HEK293 (cell line): ENCODE results near the gene RNF182.

Experiments used
- EGR2 ChIP-seq: fragments of 450-650 bp; formaldehyde crosslinking; IDR thresholded peaks from 2 replicates; pipeline ENCODE4 v1.5.1; 2016; ENCODE audit warnings: low read depth, missing biosample characterization, missing genetic modification characterization
- GLIS1 ChIP-seq: fragments of 450-650 bp; formaldehyde crosslinking; IDR thresholded peaks from 2 replicates; pipeline ENCODE4 v1.5.1; 2016; ENCODE audit warnings: missing biosample characterization, missing genetic modification characterization
- HOXC10 ChIP-seq: sonication (generic); formaldehyde crosslinking; IDR thresholded peaks from 2 replicates; pipeline ENCODE4 v1.8.1; 2023; ENCODE audit warnings: mild to moderate bottlenecking, missing genetic modification reagents
- IKZF3 ChIP-seq: fragments of 450-650 bp; IDR thresholded peaks from 2 replicates; pipeline ENCODE4 v1.5.0; 2018; ENCODE audit warnings: missing biosample characterization, mild to moderate bottlenecking, missing genetic modification characterization, moderate library complexity
- KLF7 ChIP-seq: fragments of 450-650 bp; formaldehyde crosslinking; IDR thresholded peaks from 2 replicates; pipeline ENCODE4 v1.5.1; 2016; ENCODE audit warnings: missing biosample characterization, missing genetic modification characterization, borderline replicate concordance
- PRDM1 ChIP-seq: fragments of 450-650 bp; formaldehyde crosslinking; IDR thresholded peaks from 2 replicates; pipeline ENCODE4; 2016; ENCODE audit warnings: missing biosample characterization, missing genetic modification characterization
- REPIN1 ChIP-seq: fragments of 450-650 bp; formaldehyde crosslinking; IDR thresholded peaks from 2 replicates; pipeline ENCODE4 v1.5.1; 2017; ENCODE audit warnings: missing biosample characterization, missing genetic modification characterization, low read depth
- TRIM28 ChIP-seq: IDR thresholded peaks from 2 replicates; pipeline ENCODE4 v1.6.1; 2011; ENCODE audit warnings: low read length, control low read depth, borderline replicate concordance
- ZBTB48 ChIP-seq: fragments of 450-650 bp; formaldehyde crosslinking; IDR thresholded peaks from 2 replicates; pipeline ENCODE4 v1.5.1; 2016; ENCODE audit warnings: missing biosample characterization, missing genetic modification characterization
- ZNF157 ChIP-seq: fragments of 450-650 bp; formaldehyde crosslinking; IDR thresholded peaks from 2 replicates; pipeline ENCODE4 v1.5.1; 2016; ENCODE audit warnings: missing biosample characterization, missing genetic modification characterization
- ZNF335 ChIP-seq: fragments of 450-650 bp; formaldehyde crosslinking; conservative IDR thresholded peaks from 2 replicates; pipeline ENCODE4 v1.5.1; 2016; ENCODE audit warnings: missing biosample characterization, missing genetic modification characterization
- ZNF596 ChIP-seq: fragments of 450-650 bp; IDR thresholded peaks from 2 replicates; pipeline ENCODE4 v1.5.0; 2018; ENCODE audit warnings: missing biosample characterization, mild to moderate bottlenecking, missing genetic modification characterization, moderate library complexity
- ZNF600 ChIP-seq: fragments of 450-650 bp; formaldehyde crosslinking; IDR thresholded peaks from 2 replicates; pipeline ENCODE4 v1.5.1; 2016; ENCODE audit warnings: missing biosample characterization, missing genetic modification characterization
- ZNF654 ChIP-seq: fragments of 450-650 bp; formaldehyde crosslinking; IDR thresholded peaks from 2 replicates; pipeline ENCODE4 v1.5.1; 2016; ENCODE audit warnings: low read depth, missing biosample characterization, missing genetic modification characterization
- ZNF792 ChIP-seq: fragments of 450-650 bp; formaldehyde crosslinking; IDR thresholded peaks from 2 replicates; pipeline ENCODE4 v1.5.1; 2016; ENCODE audit warnings: missing biosample characterization, missing genetic modification characterization
- TF ChIP-seq, protein P1 (sequence below): fragments of 450-650 bp; formaldehyde crosslinking; IDR thresholded peaks from 2 replicates; pipeline ENCODE4 v1.5.1; 2016; ENCODE audit warnings: missing biosample characterization, missing genetic modification characterization
- TF ChIP-seq, protein P2 (sequence below): fragments of 450-650 bp; IDR thresholded peaks from 2 replicates; pipeline ENCODE4 v1.5.1; 2018; ENCODE audit warnings: missing biosample characterization, mild to moderate bottlenecking, missing genetic modification characterization
- TF ChIP-seq, protein P3 (sequence below): fragments of 450-650 bp; formaldehyde crosslinking; IDR thresholded peaks from 2 replicates; pipeline ENCODE4 v1.5.1; 2017; ENCODE audit warnings: missing biosample characterization, mild to moderate bottlenecking, missing genetic modification characterization, moderate library complexity
- TF ChIP-seq, protein P4 (sequence below): fragments of 450-650 bp; formaldehyde crosslinking; IDR thresholded peaks from 2 replicates; pipeline ENCODE4 v1.5.1; 2017; ENCODE audit warnings: missing biosample characterization, missing genetic modification characterization
- TF ChIP-seq, protein P5 (sequence below): fragments of 450-650 bp; formaldehyde crosslinking; conservative IDR thresholded peaks from 2 replicates; pipeline ENCODE4 v1.5.1; 2016; ENCODE audit warnings: low read depth, missing biosample characterization, missing genetic modification characterization
- TF ChIP-seq, protein P6 (sequence below): fragments of 450-650 bp; formaldehyde crosslinking; IDR thresholded peaks from 2 replicates; pipeline ENCODE4 v1.5.1; 2016; ENCODE audit warnings: missing biosample characterization, missing genetic modification characterization

The RNF182 gene

DNA sequence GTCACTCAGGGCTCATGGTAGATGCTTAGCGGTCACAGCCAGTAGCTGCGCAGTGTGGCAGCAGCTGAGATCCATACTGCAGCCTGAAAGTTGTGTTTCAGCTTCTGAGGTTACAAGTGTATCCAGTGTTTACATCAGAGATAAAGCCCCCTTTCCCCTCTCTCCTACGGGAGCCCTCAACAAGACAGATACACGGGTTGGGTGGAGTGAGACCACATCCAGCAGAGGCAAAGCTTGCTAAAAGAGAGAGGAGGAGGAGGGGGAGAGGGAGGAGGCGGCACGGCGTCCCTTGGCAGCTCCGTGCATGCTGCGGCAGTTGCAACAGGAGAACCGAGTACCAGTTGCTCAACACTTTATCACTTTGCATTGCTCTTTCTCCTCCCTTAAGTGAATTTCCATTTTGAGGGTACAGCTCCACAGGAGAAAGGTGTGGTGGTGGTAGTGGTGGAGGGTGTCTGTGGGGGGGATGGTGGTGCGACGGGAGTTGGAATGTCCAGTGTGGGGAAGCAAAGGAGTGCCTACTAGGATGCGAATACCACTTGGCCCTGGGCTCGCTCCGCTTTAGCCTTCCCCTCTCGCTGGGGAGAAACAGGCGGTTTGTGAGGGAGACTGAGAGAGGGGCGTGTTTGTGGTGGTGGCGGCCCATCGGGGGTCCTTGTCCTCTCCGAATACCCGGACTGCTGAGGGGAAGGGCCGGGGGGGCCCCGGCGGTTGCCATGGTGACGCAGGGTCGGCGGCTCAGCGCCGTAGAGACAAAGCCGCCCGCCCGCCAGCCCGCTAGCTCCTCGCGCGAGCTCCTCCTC, 405 bp upstream of the RNF182 start (continued):
- no peak for TF ChIP-seq ZNF654
- TF ChIP-seq ZNF596 (tag by site-specific recombination) = peak; percentile 24; the same call in 1 of the 2 replicates
- TF ChIP-seq REPIN1 (tag by site-specific recombination) = 0 out of 2 replicates have a peak, but pooled peaks have one; percentile 82
- TF ChIP-seq, protein P1, sequence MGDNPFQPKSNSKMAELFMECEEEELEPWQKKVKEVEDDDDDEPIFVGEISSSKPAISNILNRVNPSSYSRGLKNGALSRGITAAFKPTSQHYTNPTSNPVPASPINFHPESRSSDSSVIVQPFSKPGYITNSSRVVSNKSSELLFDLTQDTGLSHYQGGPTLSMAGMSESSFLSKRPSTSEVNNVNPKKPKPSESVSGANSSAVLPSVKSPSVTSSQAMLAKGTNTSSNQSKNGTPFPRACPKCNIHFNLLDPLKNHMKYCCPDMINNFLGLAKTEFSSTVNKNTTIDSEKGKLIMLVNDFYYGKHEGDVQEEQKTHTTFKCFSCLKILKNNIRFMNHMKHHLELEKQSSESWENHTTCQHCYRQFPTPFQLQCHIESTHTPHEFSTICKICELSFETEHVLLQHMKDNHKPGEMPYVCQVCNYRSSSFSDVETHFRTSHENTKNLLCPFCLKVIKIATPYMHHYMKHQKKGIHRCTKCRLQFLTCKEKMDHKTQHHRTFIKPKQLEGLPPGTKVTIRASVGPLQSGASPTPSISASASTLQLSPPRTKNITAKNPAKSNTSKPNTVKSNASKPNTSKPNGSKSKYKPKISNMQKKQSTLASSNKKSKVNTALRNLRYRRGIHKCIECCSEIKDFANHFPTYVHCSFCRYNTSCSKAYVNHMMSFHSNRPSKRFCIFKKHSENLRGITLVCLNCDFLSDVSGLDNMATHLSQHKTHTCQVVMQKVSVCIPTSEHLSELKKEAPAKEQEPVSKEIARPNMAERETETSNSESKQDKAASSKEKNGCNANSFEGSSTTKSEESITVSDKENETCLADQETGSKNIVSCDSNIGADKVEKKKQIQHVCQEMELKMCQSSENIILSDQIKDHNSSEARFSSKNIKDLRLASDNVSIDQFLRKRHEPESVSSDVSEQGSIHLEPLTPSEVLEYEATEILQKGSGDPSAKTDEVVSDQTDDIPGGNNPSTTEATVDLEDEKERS = no peak
- TF ChIP-seq IKZF3 (tag by site-specific recombination) = peak; percentile 21; the same call in 1 of the 2 replicates
- TF ChIP-seq HOXC10 (CRISPR knock-in tag) = no peak
- TF ChIP-seq ZBTB48 = peak; percentile 91
- TF ChIP-seq, protein P2, sequence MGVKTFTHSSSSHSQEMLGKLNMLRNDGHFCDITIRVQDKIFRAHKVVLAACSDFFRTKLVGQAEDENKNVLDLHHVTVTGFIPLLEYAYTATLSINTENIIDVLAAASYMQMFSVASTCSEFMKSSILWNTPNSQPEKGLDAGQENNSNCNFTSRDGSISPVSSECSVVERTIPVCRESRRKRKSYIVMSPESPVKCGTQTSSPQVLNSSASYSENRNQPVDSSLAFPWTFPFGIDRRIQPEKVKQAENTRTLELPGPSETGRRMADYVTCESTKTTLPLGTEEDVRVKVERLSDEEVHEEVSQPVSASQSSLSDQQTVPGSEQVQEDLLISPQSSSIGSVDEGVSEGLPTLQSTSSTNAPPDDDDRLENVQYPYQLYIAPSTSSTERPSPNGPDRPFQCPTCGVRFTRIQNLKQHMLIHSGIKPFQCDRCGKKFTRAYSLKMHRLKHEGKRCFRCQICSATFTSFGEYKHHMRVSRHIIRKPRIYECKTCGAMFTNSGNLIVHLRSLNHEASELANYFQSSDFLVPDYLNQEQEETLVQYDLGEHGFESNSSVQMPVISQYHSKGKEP = peak; percentile 95
- TF ChIP-seq, protein P3, sequence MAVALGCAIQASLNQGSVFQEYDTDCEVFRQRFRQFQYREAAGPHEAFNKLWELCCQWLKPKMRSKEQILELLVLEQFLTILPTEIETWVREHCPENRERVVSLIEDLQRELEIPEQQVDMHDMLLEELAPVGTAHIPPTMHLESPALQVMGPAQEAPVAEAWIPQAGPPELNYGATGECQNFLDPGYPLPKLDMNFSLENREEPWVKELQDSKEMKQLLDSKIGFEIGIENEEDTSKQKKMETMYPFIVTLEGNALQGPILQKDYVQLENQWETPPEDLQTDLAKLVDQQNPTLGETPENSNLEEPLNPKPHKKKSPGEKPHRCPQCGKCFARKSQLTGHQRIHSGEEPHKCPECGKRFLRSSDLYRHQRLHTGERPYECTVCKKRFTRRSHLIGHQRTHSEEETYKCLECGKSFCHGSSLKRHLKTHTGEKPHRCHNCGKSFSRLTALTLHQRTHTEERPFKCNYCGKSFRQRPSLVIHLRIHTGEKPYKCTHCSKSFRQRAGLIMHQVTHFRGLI (tag by site-specific recombination) = no peak
- peak; percentile 88 for TF ChIP-seq ZNF600
- TF ChIP-seq TRIM28 = peak; percentile 85; the same call in 1 of the 2 replicates
- TF ChIP-seq ZNF335 (tag by site-specific recombination) = peak; percentile 98
- TF ChIP-seq ZNF157 = no peak
- TF ChIP-seq, protein P4, sequence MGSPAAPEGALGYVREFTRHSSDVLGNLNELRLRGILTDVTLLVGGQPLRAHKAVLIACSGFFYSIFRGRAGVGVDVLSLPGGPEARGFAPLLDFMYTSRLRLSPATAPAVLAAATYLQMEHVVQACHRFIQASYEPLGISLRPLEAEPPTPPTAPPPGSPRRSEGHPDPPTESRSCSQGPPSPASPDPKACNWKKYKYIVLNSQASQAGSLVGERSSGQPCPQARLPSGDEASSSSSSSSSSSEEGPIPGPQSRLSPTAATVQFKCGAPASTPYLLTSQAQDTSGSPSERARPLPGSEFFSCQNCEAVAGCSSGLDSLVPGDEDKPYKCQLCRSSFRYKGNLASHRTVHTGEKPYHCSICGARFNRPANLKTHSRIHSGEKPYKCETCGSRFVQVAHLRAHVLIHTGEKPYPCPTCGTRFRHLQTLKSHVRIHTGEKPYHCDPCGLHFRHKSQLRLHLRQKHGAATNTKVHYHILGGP (tag by site-specific recombination) = no peak
- TF ChIP-seq EGR2 (tag by site-specific recombination) = peak; percentile 56
- peak; percentile 89 for TF ChIP-seq PRDM1 (tag by site-specific recombination)
- TF ChIP-seq KLF7 (tag by site-specific recombination) = 0 out of 2 replicates have a peak, but pooled peaks have one; percentile 12
- TF ChIP-seq, protein P5, sequence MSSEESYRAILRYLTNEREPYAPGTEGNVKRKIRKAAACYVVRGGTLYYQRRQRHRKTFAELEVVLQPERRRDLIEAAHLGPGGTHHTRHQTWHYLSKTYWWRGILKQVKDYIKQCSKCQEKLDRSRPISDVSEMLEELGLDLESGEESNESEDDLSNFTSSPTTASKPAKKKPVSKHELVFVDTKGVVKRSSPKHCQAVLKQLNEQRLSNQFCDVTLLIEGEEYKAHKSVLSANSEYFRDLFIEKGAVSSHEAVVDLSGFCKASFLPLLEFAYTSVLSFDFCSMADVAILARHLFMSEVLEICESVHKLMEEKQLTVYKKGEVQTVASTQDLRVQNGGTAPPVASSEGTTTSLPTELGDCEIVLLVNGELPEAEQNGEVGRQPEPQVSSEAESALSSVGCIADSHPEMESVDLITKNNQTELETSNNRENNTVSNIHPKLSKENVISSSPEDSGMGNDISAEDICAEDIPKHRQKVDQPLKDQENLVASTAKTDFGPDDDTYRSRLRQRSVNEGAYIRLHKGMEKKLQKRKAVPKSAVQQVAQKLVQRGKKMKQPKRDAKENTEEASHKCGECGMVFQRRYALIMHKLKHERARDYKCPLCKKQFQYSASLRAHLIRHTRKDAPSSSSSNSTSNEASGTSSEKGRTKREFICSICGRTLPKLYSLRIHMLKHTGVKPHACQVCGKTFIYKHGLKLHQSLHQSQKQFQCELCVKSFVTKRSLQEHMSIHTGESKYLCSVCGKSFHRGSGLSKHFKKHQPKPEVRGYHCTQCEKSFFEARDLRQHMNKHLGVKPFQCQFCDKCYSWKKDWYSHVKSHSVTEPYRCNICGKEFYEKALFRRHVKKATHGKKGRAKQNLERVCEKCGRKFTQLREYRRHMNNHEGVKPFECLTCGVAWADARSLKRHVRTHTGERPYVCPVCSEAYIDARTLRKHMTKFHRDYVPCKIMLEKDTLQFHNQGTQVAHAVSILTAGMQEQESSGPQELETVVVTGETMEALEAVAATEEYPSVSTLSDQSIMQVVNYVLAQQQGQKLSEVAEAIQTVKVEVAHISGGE (tag by site-specific recombination) = 0 out of 2 replicates have a peak, but pooled peaks have one; percentile 8
- TF ChIP-seq ZNF792 = peak; percentile 34; the same call in 1 of the 2 replicates
- peak; percentile 44; the same call in 1 of the 2 replicates for TF ChIP-seq GLIS1 (tag by site-specific recombination)
- TF ChIP-seq, protein P6, sequence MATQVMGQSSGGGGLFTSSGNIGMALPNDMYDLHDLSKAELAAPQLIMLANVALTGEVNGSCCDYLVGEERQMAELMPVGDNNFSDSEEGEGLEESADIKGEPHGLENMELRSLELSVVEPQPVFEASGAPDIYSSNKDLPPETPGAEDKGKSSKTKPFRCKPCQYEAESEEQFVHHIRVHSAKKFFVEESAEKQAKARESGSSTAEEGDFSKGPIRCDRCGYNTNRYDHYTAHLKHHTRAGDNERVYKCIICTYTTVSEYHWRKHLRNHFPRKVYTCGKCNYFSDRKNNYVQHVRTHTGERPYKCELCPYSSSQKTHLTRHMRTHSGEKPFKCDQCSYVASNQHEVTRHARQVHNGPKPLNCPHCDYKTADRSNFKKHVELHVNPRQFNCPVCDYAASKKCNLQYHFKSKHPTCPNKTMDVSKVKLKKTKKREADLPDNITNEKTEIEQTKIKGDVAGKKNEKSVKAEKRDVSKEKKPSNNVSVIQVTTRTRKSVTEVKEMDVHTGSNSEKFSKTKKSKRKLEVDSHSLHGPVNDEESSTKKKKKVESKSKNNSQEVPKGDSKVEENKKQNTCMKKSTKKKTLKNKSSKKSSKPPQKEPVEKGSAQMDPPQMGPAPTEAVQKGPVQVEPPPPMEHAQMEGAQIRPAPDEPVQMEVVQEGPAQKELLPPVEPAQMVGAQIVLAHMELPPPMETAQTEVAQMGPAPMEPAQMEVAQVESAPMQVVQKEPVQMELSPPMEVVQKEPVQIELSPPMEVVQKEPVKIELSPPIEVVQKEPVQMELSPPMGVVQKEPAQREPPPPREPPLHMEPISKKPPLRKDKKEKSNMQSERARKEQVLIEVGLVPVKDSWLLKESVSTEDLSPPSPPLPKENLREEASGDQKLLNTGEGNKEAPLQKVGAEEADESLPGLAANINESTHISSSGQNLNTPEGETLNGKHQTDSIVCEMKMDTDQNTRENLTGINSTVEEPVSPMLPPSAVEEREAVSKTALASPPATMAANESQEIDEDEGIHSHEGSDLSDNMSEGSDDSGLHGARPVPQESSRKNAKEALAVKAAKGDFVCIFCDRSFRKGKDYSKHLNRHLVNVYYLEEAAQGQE (tag by site-specific recombination) = 0 out of 2 replicates have a peak, but pooled peaks have one; percentile 14
